ENCODE measurements around the gene EIF2AK3.

DNA sequence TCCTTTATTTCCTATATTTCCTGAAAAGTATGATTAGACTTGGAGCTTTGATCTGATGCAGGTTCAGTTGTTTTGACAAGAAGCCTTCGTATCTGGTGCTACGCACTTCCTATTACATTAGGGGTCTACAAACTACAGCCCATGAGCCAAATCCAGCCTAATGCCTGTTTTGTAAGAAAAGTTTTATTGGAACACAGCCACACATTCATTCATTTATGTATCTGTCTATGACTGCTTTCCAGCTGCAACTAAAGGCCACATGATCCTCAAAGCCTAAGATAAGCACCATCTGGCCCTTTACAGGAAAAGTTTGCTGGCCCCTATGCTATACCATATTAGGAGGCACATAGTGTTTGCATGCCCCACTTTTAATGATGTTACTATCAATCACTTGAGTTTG lies 26.0 kb downstream of the EIF2AK3 start:
- TF ChIP-seq, protein P1, sequence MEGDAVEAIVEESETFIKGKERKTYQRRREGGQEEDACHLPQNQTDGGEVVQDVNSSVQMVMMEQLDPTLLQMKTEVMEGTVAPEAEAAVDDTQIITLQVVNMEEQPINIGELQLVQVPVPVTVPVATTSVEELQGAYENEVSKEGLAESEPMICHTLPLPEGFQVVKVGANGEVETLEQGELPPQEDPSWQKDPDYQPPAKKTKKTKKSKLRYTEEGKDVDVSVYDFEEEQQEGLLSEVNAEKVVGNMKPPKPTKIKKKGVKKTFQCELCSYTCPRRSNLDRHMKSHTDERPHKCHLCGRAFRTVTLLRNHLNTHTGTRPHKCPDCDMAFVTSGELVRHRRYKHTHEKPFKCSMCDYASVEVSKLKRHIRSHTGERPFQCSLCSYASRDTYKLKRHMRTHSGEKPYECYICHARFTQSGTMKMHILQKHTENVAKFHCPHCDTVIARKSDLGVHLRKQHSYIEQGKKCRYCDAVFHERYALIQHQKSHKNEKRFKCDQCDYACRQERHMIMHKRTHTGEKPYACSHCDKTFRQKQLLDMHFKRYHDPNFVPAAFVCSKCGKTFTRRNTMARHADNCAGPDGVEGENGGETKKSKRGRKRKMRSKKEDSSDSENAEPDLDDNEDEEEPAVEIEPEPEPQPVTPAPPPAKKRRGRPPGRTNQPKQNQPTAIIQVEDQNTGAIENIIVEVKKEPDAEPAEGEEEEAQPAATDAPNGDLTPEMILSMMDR (tag by site-specific recombination; IDR thresholded peaks at IDR 0.05) = no peak
- TF ChIP-seq HOXC10 (CRISPR knock-in tag; IDR thresholded peaks at IDR 0.05) = no peak
- TF ChIP-seq, protein P2, sequence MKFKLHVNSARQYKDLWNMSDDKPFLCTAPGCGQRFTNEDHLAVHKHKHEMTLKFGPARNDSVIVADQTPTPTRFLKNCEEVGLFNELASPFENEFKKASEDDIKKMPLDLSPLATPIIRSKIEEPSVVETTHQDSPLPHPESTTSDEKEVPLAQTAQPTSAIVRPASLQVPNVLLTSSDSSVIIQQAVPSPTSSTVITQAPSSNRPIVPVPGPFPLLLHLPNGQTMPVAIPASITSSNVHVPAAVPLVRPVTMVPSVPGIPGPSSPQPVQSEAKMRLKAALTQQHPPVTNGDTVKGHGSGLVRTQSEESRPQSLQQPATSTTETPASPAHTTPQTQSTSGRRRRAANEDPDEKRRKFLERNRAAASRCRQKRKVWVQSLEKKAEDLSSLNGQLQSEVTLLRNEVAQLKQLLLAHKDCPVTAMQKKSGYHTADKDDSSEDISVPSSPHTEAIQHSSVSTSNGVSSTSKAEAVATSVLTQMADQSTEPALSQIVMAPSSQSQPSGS (tag by site-specific recombination; IDR thresholded peaks at IDR 0.05; ENCODE audit: low read depth) = no peak
- TF ChIP-seq SP7 (tag by site-specific recombination; IDR thresholded peaks at IDR 0.05) = no peak
- TF ChIP-seq ZSCAN23 (tag by site-specific recombination; IDR thresholded peaks at IDR 0.05) = no peak
- no peak for TF ChIP-seq ZNF335 (tag by site-specific recombination; conservative IDR thresholded peaks at IDR 0.05)
- TF ChIP-seq ZNF529 (tag by site-specific recombination; IDR thresholded peaks at IDR 0.05; ENCODE audit: insufficient replicate concordance) = no peak
- TF ChIP-seq ZNF777 (tag by site-specific recombination; IDR thresholded peaks at IDR 0.05; ENCODE audit: borderline replicate concordance) = no peak
- no peak for TF ChIP-seq RBAK (tag by site-specific recombination; IDR thresholded peaks at IDR 0.05)
- no peak for TF ChIP-seq ZNF280C (tag by site-specific recombination; IDR thresholded peaks at IDR 0.05)
- TF ChIP-seq ZBTB21 (tag by site-specific recombination; IDR thresholded peaks at IDR 0.05) = no peak
- no peak for TF ChIP-seq ZNF830 (tag by site-specific recombination; IDR thresholded peaks at IDR 0.05; ENCODE audit: low read depth)
- no peak for TF ChIP-seq TRIM28 (IDR thresholded peaks at IDR 0.05; ENCODE audit: borderline replicate concordance, low read length)
